LHCN-M2 (cell line): ENCODE data around the gene POM121. TPM values are rescaled to one million over a fixed set of nuclear protein-coding genes. Genes with fewer than 3 reads are reported as not detected.
"Not testable (repeated sequence)": the region's sequence is repeated elsewhere in the genome, so short reads cannot be mapped to it uniquely, and the experiment has no call there.

Experiments used
- DNase-seq: peaks from one replicate; pipeline ENCODE4 v3.0.0-alpha.2; 2012; ENCODE audit warnings: low read depth
- polyA plus RNA-seq: library from polyadenylated mRNA; unstranded; fragments of >200 nt; gene quantifications from one replicate; pipeline ENCODE4 v1.2.1, GENCODE V29; 2012; ENCODE audit warnings: missing spikeins
- total RNA-seq: library from RNA; depleted of rRNA; stranded (reverse); fragments of >200 nt; gene quantifications from 2 replicates; pipeline ENCODE4 v1.2.3, GENCODE V29; 2014; rRNA removed

The POM121 gene
- total RNA-seq = 12.1 and 13.4 TPM in 2 replicates
- polyA plus RNA-seq = 27.8 TPM

DNA sequence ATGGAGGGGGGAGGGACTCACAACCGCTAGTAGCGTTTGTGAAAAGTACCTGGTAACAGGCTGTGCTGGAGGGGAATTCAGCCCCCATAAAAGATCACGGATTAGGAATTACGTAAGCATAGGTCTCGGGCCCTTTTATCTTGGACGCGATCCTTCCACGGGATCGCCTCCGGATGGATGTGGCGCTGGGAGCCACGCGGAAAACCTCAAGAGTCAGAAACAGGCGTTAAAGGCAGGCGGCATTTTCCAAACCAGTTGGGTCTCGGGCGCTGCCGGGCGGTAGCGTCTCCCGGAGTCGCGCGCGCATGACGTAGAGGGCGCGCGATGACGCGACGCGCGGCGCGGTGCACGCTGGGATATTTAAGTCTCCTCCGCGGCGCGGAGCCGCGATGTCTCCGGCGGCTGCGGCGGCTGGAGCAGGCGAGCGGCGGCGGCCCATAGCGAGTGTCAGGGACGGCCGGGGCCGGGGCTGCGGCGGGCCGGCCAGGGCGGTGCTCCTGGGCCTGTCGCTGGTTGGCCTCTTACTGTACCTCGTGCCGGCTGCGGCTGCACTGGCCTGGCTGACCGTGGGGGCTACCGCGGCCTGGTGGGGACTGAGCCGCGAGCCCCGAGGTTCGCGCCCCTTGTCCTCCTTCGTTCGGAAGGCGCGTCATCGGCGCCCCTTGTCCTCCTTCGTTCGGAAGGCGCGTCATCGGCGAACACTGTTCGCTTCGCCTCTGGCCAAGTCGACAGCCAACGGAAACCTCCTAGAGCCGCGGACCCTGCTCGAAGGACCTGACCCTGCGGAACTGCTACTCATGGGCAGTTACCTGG lies at the start of gene POM121:
POM121 (plus strand) TSS at position 363 of the 813 bp plus-strand sequence; CDS start at position 390, 27 bp downstream.
- peak; percentile 90 for DNase-seq

DNA sequence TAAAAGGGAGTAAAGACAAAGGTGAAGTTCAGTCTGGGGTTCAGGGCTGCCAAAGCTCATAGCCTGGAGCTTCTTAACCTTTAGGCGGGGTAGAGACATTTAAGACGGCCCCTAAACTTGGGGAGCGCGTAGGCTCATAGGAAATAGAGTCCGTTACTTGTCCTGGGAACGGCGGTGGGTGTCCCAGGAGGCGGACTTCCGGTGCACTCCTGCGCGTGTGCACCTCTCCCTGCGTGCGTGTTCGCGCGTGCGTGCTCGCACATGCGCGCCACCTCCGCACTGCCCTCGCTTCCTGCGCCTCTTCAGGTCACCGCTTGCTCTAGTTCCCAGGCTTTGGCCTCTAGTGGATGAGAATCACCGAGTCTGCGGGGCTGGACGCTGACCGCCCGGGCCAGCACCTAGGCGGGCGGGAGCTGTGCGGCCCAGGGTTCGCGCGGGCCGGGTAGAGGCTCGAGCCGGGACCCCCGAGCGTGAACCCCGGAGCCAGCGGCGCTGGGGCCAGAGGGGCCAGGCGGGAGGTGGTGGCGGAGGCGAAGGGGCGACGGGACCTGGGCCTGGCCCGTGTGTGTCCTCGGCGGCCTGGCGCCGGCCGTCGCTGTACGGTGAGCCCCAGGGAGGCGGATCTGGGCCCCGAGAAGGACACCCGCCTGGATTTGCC lies 45.7 kb upstream of the POM121 start:
- peak; percentile 96 for DNase-seq

DNA sequence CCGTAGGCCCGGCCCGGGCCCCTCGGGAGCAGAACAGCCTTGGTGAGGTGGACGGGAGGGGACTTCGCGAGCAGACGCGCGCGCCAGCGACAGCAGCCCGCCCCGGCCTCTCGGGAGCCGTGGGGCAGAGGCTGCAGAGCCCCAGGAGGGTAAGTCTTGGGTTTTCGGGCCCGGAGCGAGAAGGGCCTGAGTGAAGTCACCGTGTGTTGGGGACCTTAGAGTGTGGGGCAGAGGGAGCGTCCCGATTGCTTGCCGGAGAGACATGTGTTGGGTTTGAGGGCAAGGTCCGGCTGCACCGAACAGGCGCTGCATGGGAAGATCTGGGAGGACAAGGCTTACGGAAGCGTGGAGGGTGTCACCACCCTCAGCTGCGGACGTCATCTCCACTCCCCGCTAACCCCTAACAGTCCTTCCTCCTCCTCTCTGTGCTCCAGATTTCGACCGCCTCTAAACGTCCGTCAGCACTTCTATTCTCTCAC lies 45.1 kb upstream of the POM121 start:
- peak; percentile 62 for DNase-seq

DNA sequence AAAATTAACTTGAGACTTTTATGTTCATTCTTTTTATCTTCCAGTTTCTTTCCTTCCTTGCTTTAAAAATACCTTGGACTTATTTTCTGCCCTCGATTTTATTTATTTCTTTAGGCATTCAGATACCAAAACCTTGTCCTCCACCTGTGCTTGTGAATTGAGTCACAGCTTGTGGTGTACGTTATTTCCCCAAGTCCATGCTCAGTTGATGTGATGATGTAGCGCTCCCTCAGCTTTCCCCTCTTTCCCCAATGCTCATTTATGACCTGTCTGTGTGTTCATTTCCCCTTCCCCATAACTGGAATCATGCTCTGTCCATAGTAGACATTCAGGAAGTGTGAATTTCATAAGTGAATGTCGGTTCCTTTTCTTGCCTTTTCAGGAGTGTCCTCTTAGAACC lies 33.1 kb upstream of the POM121 start:
- not testable (repeated sequence) for DNase-seq

DNA sequence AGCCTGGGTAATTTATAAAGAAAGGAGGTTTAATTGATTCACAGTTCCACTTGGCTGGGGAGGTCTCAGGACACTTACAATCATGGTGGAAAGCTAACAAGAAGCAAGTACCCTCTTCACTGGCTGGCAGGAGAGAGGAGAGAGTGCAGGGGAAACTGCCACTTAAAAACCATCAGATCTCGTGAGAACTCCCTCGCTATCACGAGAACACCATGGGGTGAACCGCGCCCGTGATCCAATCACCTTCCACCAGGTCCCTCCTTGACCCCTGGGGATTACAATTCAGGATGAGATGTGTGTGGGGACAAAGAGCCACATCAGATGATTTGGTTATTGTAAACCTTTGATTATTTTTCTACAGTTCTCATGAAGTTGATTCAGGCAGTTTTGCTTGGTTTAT lies 20.2 kb upstream of the POM121 start:
- DNase-seq = not testable (repeated sequence)

DNA sequence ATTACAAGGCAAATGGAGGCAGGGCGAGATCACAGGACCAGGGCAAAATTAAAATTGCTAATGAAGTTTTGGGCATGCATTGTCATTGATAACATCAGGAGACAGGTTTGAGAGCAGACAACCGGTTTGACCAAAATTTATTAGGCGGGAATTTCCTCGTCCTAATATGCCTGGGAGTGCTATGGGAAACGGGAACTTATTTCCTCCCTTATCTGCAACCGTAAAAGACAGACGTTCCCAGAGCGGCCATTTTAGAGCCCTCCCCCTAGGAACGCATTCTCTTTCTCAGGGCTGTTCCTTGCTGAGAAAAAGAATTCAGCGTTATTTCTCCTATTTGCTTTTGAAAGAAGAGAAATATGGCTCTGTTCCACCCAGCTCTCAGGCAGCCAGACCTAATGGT lies 16.5 kb upstream of the POM121 start:
- DNase-seq = not testable (repeated sequence)

DNA sequence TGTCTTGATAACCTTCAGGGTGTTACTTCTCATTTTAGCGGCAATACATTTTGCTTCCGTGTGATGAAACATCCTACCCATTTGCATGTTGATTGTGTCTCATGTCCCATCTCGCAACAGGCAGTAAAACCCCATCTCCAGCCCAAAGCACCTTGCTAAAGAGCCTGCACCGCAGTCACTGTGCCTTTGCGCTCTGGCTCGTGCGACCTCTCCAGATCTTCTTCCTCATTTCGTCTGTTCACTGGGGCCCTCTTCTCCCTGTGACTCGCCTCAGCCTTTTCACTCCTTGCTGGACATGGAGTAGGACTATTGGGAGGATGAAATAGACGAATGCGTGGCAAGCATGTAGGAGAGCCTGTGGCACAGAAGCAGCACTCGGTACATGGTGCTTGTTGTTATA lies 13.5 kb upstream of the POM121 start:
- not testable (repeated sequence) for DNase-seq

DNA sequence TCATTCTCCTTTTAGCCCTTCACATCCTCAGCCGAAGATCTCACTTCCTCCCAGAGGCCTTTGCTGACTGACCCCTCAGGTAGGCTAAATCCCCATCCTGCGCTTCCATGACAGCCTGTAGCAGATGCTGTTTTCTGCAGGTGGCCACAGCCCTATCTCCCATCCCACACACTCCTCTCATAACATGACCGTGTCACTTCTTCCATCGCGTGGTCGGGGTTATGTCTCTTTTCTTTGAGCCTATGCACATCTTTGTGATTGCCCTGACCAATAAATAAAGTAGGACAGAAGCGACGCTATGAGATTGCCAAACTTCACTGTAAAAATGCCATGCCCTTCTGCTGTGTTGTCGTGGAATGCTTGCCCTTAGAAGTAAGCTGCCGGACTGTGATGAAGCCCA lies 11.1 kb upstream of the POM121 start:
- not testable (repeated sequence) for DNase-seq

DNA sequence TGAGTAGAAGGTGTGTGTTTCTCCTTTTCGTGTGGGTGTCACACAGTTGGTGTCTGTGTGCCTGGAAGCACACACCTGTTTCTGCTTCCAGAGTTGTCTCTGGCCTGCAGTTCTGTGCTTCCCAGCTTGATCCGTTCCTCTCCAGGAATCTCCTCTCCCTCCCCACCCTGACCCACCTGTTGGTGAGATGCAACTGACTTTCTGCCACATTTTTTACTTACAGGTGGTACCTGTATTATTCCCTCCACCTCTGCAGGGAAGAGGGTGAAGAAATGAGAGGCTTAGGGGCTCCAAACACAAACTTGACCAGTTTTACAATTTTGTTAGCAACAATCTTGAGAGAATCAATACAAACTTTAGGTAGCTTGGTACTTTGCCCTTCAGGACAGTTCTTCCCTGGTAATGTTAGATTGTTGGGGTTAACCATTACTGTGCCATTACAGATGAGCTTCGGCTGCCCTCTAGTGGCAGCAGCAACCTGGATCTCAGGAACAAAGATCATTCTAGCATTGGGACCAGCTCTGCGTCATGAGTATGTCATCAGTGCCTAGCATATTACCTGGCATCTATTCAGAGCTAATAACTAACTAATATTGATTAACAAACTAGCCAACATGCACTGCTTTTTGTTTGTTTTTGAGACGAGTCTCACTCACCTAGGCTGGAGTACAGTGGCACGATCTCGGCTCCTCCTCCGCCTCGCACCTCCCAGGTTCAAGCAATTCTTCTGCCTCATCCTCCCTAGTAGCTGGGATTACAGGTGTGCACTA lies 10.0 kb upstream of the POM121 start:
- peak; percentile 64 for DNase-seq

DNA sequence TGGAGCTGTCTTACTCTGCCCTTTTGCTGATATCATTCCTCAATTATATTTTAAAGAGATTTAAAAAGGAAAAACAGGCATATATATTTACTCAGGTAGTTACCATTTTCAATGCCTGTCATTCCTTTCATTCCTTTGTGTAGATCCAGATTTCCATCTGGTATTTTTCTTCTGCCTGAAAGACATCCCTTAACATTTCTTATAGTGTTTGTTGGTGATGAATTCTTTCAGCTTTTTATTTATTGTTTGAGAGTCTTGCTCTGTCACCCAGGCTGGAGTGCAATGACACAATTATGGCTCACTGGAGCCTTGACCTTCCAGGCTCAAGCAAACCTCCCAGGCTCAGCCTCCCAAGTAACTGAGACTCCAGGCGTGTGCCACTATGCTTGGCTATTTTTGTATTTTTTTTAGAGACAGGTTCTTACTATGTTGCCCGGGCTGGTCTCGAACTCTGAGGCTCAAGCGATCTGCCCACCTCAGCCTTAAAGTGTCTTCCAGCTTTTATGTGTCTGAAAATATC lies 5.6 kb upstream of the POM121 start:
- peak; percentile 21 for DNase-seq

DNA sequence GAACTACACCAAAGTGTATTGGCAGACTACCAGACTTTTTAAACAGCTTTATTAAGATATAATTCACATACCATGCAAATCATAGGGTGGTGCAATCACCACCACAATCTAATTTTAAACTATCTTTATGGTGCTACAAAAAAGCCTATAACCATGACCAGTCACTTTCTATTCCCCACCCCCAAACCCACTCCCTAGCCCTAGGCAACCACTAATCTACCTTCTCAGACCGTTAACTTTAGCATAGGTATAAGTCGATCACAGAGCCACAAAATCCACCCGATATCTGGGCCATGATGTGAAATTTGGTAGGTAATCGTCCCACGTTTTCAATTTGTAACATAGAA lies 536 bp upstream of the POM121 start:
- no peak for DNase-seq

DNA sequence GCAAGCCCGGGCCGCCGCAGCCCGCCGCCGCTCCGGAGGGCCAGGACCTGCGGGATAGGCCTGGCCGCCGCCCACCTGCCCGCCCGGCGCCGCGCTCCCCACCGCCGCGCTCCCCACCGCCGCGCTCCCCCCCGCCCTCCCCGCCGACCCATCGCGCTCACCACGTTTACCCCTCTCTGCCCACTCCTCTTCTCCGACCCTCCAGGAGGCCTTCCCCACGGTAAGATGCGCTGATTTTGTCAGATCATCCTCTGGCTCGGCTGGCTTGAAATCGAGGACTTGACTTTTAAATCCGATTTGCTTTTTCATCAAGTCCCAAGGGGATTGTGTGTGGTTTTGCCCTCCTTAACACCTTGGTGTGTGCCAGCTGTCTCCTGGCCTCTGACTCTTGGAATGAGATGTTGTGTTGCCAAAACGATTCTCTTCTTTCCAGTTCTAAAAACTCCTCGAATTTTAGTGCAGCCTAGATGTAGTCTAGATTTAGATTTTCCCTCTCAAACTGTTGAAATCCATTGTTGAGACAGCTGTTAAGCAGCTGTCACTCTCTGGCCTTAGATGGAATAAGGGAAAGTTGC lies 738 bp downstream of the POM121 start:
- DNase-seq = peak; percentile 96

DNA sequence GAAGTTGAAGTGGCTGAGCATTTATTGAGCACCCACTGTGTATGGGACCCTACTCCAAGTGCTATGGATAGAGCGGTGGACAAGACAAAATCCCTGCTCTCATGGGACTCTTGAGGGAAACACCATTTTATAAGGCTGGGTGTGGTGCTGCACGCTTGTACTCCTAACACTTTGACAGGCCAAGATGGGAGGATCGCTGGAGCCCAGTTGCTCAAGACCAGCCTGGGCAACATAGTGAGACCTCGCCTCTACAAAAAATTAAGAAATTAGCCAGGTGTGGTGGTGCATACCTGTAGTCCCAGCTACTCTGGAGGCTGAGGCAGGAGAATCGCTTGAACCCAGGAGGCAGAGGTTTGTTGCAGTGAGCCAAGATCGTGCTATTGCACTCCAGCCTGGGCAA lies 2.9 kb downstream of the POM121 start:
- DNase-seq = not testable (repeated sequence)

DNA sequence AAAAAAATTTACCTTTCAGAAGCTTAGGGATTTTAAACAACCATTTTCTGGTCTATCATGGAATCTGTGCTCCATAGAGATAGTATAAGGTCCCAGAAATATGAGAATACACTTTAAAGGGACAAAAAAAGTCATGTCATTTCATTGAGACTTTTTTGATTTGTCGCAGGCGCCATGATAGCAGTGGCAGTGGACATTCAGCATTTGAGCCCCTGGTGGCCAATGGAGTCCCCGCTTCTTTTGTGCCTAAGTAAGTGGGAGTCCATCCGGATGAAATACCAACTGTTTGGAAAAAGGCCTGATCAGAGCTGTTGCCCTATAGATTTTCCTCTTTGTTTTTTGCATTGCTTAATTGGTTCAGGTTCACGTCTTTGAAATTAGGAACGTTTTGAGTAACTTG lies 3.3 kb downstream of the POM121 start:
- not testable (repeated sequence) for DNase-seq

DNA sequence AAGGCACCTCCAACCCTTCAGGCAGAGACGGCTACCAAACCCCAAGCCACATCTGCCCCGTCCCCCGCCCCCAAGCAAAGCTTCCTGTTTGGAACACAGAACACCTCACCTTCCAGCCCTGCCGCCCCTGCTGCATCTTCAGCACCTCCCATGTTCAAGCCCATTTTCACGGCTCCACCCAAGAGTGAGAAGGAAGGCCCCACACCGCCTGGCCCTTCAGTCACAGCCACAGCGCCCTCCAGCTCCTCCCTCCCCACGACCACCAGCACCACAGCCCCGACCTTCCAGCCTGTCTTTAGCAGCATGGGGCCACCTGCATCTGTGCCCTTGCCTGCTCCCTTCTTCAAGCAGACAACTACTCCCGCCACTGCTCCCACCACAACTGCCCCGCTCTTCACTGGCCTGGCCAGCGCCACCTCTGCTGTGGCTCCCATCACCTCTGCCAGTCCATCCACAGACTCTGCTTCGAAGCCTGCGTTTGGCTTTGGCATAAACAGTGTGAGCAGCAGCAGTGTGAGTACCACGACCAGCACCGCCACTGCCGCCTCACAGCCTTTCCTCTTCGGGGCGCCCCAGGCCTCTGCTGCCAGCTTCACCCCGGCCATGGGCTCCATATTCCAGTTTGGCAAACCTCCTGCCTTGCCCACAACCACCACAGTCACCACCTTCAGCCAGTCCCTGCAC lies 17.3 kb downstream of the POM121 start:
- not testable (repeated sequence) for DNase-seq

DNA sequence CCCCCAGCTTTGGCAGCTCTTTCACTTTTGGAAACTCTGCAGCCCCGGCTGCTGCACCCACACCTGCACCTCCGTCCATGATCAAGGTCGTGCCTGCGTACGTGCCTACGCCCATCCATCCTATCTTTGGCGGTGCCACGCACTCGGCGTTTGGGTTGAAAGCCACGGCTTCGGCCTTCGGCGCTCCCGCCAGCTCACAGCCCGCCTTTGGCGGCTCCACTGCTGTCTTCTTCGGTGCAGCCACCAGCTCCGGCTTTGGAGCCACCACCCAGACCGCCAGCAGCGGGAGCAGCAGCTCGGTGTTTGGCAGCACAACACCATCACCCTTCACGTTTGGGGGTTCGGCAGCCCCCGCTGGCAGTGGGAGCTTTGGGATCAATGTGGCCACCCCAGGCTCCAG lies 18.1 kb downstream of the POM121 start:
- not testable (repeated sequence) for DNase-seq

DNA sequence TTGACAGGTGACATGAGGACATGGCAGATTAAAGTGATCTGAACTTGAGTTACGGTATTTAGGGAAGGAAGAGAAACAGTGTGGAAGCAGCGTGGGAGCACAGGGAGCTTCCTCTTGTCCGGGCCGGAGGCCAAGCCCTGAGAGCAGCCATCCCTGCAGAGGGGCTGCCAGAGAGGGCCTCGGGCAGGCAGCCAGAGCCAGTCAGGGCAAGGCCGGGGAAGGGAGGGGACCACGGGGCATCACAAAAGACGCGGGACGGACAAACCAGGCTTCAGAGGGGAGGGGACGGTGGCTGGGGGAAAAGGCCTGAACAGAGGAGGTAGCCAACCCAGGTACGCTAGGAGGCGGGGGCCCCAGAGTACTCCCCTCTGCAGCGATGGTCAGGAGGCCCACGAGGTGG lies 20.0 kb downstream of the POM121 start:
- not testable (repeated sequence) for DNase-seq

DNA sequence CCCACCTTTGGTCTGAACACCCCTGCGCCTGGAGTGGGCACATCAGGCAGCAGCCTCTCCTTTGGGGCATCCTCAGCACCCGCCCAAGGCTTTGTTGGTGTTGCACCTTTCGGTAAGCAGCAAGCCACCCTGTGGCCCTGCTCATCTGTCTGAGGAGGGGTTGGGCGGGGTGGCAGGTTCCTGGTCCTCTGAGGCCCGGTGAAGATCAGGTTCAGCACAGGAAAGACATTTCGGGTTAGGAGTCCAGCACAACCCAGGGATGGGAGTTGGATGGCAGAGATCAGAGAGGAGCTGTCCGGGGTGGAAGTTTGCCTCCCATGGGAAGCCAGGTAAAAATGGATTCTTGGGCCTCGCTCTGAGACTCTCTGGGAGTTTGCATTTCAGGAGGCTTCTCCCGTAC lies 20.7 kb downstream of the POM121 start:
- DNase-seq = not testable (repeated sequence)

DNA sequence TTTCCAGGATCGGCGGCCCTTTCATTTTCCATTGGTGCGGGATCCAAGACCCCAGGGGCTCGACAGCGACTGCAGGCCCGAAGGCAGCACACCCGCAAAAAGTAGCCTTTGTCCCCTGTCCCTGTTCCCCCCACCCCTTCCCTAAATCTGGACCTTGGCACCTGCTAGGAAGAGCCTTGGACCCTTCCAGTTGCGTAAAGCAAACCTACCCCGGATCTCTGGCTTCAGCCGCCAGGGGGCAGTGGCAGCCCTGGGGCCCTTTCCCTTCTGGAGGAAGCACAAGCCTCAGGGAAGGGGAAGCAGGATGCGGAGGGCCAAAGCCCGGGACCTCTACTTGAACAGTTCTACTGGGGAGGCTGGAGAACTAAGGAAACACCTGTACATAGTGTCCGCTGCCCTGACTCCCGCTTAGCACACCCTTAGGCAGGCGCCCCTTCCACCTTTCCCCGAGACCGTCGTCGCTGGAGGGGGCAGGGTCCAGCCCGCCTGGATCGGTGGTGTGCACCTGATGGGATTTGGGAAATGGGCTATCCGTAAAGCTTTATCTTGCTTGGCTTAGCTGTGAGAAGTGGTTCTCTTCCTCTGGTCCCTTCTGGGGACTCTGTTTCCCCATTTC lies 21.3 kb downstream of the POM121 start:
- DNase-seq = not testable (repeated sequence)

DNA sequence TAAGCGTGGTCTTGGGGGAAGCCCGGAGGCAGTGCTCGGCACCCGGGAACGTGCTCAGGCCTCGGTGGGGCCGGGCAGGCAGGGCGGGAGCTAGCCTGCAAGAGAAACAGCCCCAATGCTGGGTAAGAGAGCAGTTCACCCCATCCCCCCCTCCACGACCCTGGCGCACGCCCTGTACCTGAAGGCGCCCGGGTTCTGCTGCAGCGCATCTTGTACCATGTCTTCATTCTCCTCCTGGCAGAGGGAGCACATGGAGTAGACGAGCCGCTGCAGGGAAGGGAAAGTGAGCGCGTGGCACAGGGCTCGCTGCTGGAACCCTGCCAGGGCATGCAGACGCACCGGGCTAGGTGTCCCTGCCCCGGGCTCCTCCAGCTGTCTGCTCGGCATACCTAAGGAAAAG lies 23.8 kb downstream of the POM121 start:
- not testable (repeated sequence) for DNase-seq
